ENCODE data around the gene DUOXA2.

DNA sequence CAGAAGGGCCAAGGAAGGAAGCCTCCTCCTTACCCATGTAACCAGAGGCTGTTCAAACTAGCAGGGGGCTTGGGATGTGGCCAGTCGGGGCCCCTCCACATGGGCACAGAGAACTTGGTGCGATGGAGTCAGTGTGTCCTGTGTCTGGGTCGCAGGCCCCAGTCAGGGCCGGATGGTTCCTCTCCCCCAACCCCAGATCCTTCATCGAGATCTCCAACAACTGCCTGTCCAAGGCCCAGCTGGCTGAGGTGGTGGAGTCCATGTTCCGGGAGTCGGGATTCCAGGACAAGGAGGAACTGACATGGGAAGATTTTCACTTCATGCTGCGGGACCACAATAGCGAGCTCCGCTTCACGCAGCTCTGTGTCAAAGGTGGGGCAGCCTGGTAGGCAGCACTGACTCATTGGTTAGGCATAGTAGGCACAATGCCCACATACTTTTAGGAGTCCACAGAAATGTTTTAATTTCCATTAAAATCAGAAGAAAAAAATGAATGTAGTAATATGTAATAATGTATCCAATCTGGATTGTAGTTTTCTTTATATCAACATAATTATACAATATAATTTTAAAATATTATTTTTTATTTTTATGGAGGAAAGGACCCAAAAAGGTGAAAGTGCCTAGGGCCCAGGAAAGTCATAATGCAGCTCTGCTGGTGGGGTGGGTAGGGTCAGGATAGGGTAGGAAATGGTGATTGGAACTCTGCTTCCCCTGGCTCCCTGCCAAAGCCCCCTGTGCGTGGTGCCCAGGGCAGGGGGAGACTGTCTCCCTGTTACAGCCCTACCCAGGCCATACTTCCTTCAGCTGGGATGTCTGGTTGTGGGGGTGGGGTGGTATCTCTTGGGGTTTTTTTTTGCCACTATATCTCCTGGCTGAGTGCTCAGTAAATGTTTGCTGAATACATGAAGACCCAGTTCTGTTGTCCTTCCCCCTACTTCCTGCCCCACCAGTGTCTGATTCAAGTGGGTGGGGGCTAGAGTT, 34.2 kb downstream of the DUOXA2 start:
- TF ChIP-seq, protein P1, sequence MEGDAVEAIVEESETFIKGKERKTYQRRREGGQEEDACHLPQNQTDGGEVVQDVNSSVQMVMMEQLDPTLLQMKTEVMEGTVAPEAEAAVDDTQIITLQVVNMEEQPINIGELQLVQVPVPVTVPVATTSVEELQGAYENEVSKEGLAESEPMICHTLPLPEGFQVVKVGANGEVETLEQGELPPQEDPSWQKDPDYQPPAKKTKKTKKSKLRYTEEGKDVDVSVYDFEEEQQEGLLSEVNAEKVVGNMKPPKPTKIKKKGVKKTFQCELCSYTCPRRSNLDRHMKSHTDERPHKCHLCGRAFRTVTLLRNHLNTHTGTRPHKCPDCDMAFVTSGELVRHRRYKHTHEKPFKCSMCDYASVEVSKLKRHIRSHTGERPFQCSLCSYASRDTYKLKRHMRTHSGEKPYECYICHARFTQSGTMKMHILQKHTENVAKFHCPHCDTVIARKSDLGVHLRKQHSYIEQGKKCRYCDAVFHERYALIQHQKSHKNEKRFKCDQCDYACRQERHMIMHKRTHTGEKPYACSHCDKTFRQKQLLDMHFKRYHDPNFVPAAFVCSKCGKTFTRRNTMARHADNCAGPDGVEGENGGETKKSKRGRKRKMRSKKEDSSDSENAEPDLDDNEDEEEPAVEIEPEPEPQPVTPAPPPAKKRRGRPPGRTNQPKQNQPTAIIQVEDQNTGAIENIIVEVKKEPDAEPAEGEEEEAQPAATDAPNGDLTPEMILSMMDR (IDR thresholded peaks at IDR 0.05), result no peak
- TF ChIP-seq POLR2AphosphoS5 (IDR thresholded peaks at IDR 0.05), result no peak
- no peak for TF ChIP-seq POLR2A (IDR thresholded peaks at IDR 0.05)
- TF ChIP-seq EP300 (IDR thresholded peaks at IDR 0.05), result no peak

All from stomach (tissue), 4 donors.